HuH-7.5 (cell line): ENCODE results near the gene MRPS33.
"Not testable (repeated sequence)": the region's sequence is repeated elsewhere in the genome, so short reads cannot be mapped to it uniquely, and the experiment has no call there.

Experiments used
- DNase-seq: peaks from one replicate; pipeline ENCODE4 v3.0.0; 2011; ENCODE audit warnings: low spot score

Gene MRPS33

GRCh38 chr7:141012044-141012685 is 2.6 kb downstream of the MRPS33 start:
- DNase-seq = no peak

GRCh38 chr7:141011443-141011842 is 3.3 kb downstream of the MRPS33 start:
- no peak for DNase-seq

GRCh38 chr7:141003172-141004065 is 11.3 kb downstream of the MRPS33 start:
- no peak for DNase-seq

- no peak for DNase-seq
Observed at GRCh38 chr7:141001546-141001945, 13.2 kb downstream of the MRPS33 start.

GRCh38 chr7:141001122-141001521 is 13.6 kb downstream of the MRPS33 start:
- DNase-seq = no peak

GRCh38 chr7:140998715-140999114 is 16.0 kb downstream of the MRPS33 start:
- DNase-seq = no peak

GRCh38 chr7:140992422-140992821 is 22.3 kb downstream of the MRPS33 start:
- DNase-seq = no peak

- no peak for DNase-seq
Observed at GRCh38 chr7:140990193-140990962, 24.4 kb downstream of the MRPS33 start.

- no peak for DNase-seq
Observed at GRCh38 chr7:140989068-140989467, 25.7 kb downstream of the MRPS33 start.

GRCh38 chr7:140983802-140984201 is 30.9 kb downstream of the MRPS33 start:
- DNase-seq = no peak

- no peak for DNase-seq
Observed at GRCh38 chr7:140982508-140982907, 32.2 kb downstream of the MRPS33 start.

- DNase-seq = no peak
Observed at GRCh38 chr7:140981951-140982350, 32.8 kb downstream of the MRPS33 start.

GRCh38 chr7:140977741-140978140 is 37.0 kb downstream of the MRPS33 start:
- DNase-seq = no peak

- no peak for DNase-seq
Observed at GRCh38 chr7:140972876-140973829, 41.6 kb downstream of the MRPS33 start.

GRCh38 chr7:140972344-140972743 is 42.4 kb downstream of the MRPS33 start:
- DNase-seq = no peak

GRCh38 chr7:140967438-140967837 is 47.3 kb downstream of the MRPS33 start:
- no peak for DNase-seq

GRCh38 chr7:140966561-140967233 is 48.1 kb downstream of the MRPS33 start:
- no peak for DNase-seq

GRCh38 chr7:140961117-140961516 is 53.6 kb downstream of the MRPS33 start:
- DNase-seq = no peak

- DNase-seq = not testable (repeated sequence)
Observed at GRCh38 chr7:140956997-140957396, 57.8 kb downstream of the MRPS33 start.
